IPS DF 6.9 (cell line): ENCODE data around the gene SYCP1.
"Not testable (repeated sequence)": the region's sequence is repeated elsewhere in the genome, so short reads cannot be mapped to it uniquely, and the experiment has no call there.

Experiments used
- DNase-seq: peaks from one replicate; pipeline ENCODE4 v3.0.0-alpha.2; 2013; ENCODE audit warnings: low read depth, low spot score
- H3K27ac ChIP-seq: one replicate; pipeline ENCODE4 v1.5.1; 2013; ENCODE audit warnings: low read length, control low read depth
- H3K27me3 ChIP-seq: 2 replicates; pipeline ENCODE4 v1.6.1; 2013; ENCODE audit warnings: mild to moderate bottlenecking, low read length; ENCODE audit not compliant: control insufficient read depth, insufficient read depth
- H3K36me3 ChIP-seq: 2 replicates; pipeline ENCODE4 v1.6.1; 2013; ENCODE audit warnings: low read length; ENCODE audit not compliant: control insufficient read depth, insufficient read depth
- H3K4me1 ChIP-seq: 2 replicates; pipeline ENCODE4 v1.6.1; 2013; ENCODE audit warnings: low read length; ENCODE audit not compliant: control insufficient read depth, insufficient read depth
- H3K4me3 ChIP-seq: 2 replicates; pipeline ENCODE4 v1.5.1; 2013; ENCODE audit warnings: mild to moderate bottlenecking, low read length
- H3K9me3 ChIP-seq: 2 replicates; pipeline ENCODE4 v1.6.1; 2013; ENCODE audit warnings: low read length, inconsistent platforms; ENCODE audit not compliant: control insufficient read depth, insufficient read depth
- WGBS: extraction: QIAGEN DNeasy Blood & Tissue Kit; methylation state at CpG from one replicate; pipeline ENCODE4 v1.1.7; 2013; ENCODE audit warnings: mixed read lengths, missing lambda C conversion rate; ENCODE audit not compliant: insufficient read length, insufficient coverage; 5-methylcytosine and 5-hydroxymethylcytosine counted together

SYCP1 gene

GRCh38 chr1:115019549-115019948 lies 164.9 kb downstream of the SYCP1 start:
- not testable (repeated sequence) for H3K9me3 ChIP-seq, DNase-seq, H3K27ac ChIP-seq, H3K36me3 ChIP-seq, H3K4me1 ChIP-seq, H3K4me3 ChIP-seq, H3K27me3 ChIP-seq
- no CpG with 5 or more reads among the region's 9 CpGs for WGBS

- no CpG with 5 or more reads among the region's 1 CpG for WGBS
Observed at GRCh38 chr1:115021145-115021544, 166.5 kb downstream of the SYCP1 start.

GRCh38 chr1:115023593-115023992 lies 168.9 kb downstream of the SYCP1 start:
- no peaks in the 10 kb centered on the region for H3K9me3 ChIP-seq
- H3K4me1 ChIP-seq: no peaks in the 10 kb centered on the region
- no peaks in the 10 kb centered on the region for H3K36me3 ChIP-seq
- H3K27me3 ChIP-seq: no peaks in the 10 kb centered on the region
- no peak overlapping the region for H3K27ac ChIP-seq
- no peak for DNase-seq
- H3K4me3 ChIP-seq: no peak overlapping the region

More at GRCh38 chr1:115021145-115021544, 166.5 kb downstream of the SYCP1 start:
- no peaks in the 10 kb centered on the region for H3K9me3 ChIP-seq
- no peak overlapping the region for H3K4me3 ChIP-seq
- H3K27me3 ChIP-seq: no peaks in the 10 kb centered on the region
- DNase-seq: no peak
- H3K4me1 ChIP-seq: no peaks in the 10 kb centered on the region
- H3K36me3 ChIP-seq: no peaks in the 10 kb centered on the region
- H3K27ac ChIP-seq: no peak overlapping the region

- Histone ChIP-seq H3K9me3 (no peaks in the 10 kb centered on the region), H3K4me1 (no peaks in the 10 kb centered on the region), H3K4me3 (no peak within 1 kb of the TSS), H3K36me3 (no peaks in the 10 kb centered on the region), H3K27ac (no peak within 1 kb of the TSS), H3K27me3 (no peaks in the 10 kb centered on the region)
- no peak for DNase-seq
Observed at GRCh38 chr1:115029526-115029925, 174.9 kb downstream of the SYCP1 start, which contains the start of gene TSHB. TSHB (plus strand) TSS chr1:115029826; CDS start chr1:115033363, 3,537 bp downstream.

GRCh38 chr1:115031595-115031994 lies 176.9 kb downstream of the SYCP1 start:
- H3K4me1 ChIP-seq: 0 out of 2 replicates have a peak, but pooled peaks cover 1% of the 10 kb centered on the region
- no CpG with 5 or more reads among the region's 2 CpGs for WGBS
- no peak for DNase-seq
- H3K27me3 ChIP-seq: no peaks in the 10 kb centered on the region
- H3K36me3 ChIP-seq: no peaks in the 10 kb centered on the region
- H3K27ac ChIP-seq: no peak overlapping the region
- H3K4me3 ChIP-seq: no peak overlapping the region
- no peaks in the 10 kb centered on the region for H3K9me3 ChIP-seq

GRCh38 chr1:115035652-115036051 lies 181.0 kb downstream of the SYCP1 start:
- Histone ChIP-seq H3K27me3 (no peaks in the 10 kb centered on the region), H3K9me3 (no peaks in the 10 kb centered on the region)
- DNase-seq: no peak

DNA sequence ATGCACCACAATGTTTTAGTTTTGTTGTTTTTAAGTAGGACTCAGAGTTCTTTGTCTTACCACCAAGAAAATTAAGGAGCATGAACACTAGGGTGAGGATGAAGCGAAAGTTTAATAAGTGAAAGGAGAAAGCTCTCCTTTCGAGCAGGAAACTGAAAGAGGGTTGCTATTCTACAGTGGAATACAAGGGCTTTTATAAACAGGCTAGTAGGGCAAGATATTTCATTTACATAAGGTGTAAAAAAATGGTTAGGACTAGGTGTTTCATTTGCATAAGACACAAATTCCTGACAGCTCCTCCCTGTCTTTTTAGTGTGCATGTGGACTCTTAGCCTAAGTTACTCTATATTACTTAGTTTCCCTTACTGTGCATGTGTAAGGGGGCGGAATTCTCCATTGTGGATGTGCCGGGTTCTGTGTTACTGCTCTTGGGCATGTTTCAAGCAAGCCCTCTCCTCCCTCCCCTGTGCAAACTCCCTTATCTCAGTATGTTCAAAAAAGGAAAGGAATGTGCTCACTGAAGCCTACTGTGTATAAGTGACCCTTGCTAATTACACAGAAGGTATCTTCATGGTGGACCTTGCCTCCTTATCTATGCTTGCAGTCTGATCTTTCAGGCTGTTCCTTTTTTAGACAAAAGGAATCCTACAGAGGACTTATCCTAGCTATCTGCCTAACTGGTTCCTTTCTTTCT lies 182.3 kb downstream of the SYCP1 start:
- WGBS: no CpG with 5 or more reads among the region's 4 CpGs
- no peak overlapping the region for H3K27ac ChIP-seq
- no peaks in the 10 kb centered on the region for H3K27me3 ChIP-seq
- DNase-seq: no peak
- no peaks in the 10 kb centered on the region for H3K9me3 ChIP-seq
- no peaks in the 10 kb centered on the region for H3K36me3 ChIP-seq
- 0 out of 2 replicates have a peak, but pooled peaks cover 1% of the 10 kb centered on the region for H3K4me1 ChIP-seq
- no peak overlapping the region for H3K4me3 ChIP-seq

More at GRCh38 chr1:115035652-115036051, 181.0 kb downstream of the SYCP1 start:
- Histone ChIP-seq H3K36me3 (no peaks in the 10 kb centered on the region), H3K4me3 (no peak overlapping the region), H3K27ac (no peak overlapping the region), H3K4me1 (0 out of 2 replicates have a peak, but pooled peaks cover 1% of the 10 kb centered on the region)
- WGBS: no CpG with 5 or more reads among the region's 1 CpG

GRCh38 chr1:115040501-115040900 lies 185.8 kb downstream of the SYCP1 start:
- WGBS: no CpG with 5 or more reads among the region's 2 CpGs

GRCh38 chr1:115041654-115042053 lies 187.0 kb downstream of the SYCP1 start:
- DNase-seq: no peak
- Histone ChIP-seq H3K4me3 (no peak overlapping the region), H3K27me3 (no peaks in the 10 kb centered on the region), H3K4me1 (no peaks in the 10 kb centered on the region), H3K36me3 (no peaks in the 10 kb centered on the region), H3K27ac (no peak overlapping the region), H3K9me3 (no peaks in the 10 kb centered on the region)

More at GRCh38 chr1:115040501-115040900, 185.8 kb downstream of the SYCP1 start:
- no peak for DNase-seq
- Histone ChIP-seq H3K27ac (no peak overlapping the region), H3K27me3 (no peaks in the 10 kb centered on the region), H3K9me3 (no peaks in the 10 kb centered on the region), H3K4me3 (no peak overlapping the region), H3K36me3 (no peaks in the 10 kb centered on the region), H3K4me1 (0 out of 2 replicates have a peak, but pooled peaks cover 1% of the 10 kb centered on the region)
